ENCODE data around the gene TMEM271.

The TMEM271 gene

GRCh38 chr4:617644-618641, 41.8 kb upstream of the TMEM271 start:
- TF ChIP-seq FOXM1 (IDR thresholded peaks at IDR 0.05; ENCODE audit: borderline replicate concordance) (no peak), FOXA1 (IDR thresholded peaks at IDR 0.05) (no peak), BHLHE40 (IDR thresholded peaks at IDR 0.05; ENCODE audit: borderline replicate concordance) (no peak), L3MBTL2 (conservative IDR thresholded peaks at IDR 0.05) (no peak), SP1 (IDR thresholded peaks at IDR 0.05) (no peak), ELF4 (IDR thresholded peaks at IDR 0.05) (no peak), LEF1 (IDR thresholded peaks at IDR 0.05; ENCODE audit: borderline replicate concordance) (no peak), ARNT (IDR thresholded peaks at IDR 0.05) (no peak), ZNF384 (IDR thresholded peaks at IDR 0.05) (no peak), PKNOX1 (IDR thresholded peaks at IDR 0.05) (no peak), HDGF (IDR thresholded peaks at IDR 0.05; ENCODE audit: borderline replicate concordance) (no peak), NFRKB (IDR thresholded peaks at IDR 0.05) (no peak), TARDBP (IDR thresholded peaks at IDR 0.05) (no peak), FOXK2 (IDR thresholded peaks at IDR 0.05) (no peak), SUZ12 (IDR thresholded peaks at IDR 0.05) (no peak), CTBP1 (IDR thresholded peaks at IDR 0.05; ENCODE audit: borderline replicate concordance) (no peak)
- POLR2A ChIA-PET, result no interaction called here
- CTCF ChIA-PET, result no interaction called here
- DNase-seq (ENCODE audit: extremely low spot score), result no peak

GRCh38 chr4:616911-617643, 41.0 kb upstream of the TMEM271 start:
- TF ChIP-seq SP1 (IDR thresholded peaks at IDR 0.05), result no peak
- ChIA-PET CTCF (no interaction called here), POLR2A (no interaction called here)
- DNase-seq (ENCODE audit: extremely low spot score), result no peak

GRCh38 chr4:616091-616490, 40.0 kb upstream of the TMEM271 start:
- ChIA-PET CTCF (interaction anchor here (0.6 kb wide), 2 partner anchors 13 kb away, joined by 3 read pairs; no protein-coding TSS in a partner anchor), POLR2A (no interaction called here)
- DNase-seq (ENCODE audit: extremely low spot score), result no peak
- TF ChIP-seq L3MBTL2 (conservative IDR thresholded peaks at IDR 0.05) (no peak), HDGF (IDR thresholded peaks at IDR 0.05; ENCODE audit: borderline replicate concordance) (no peak), ELF4 (IDR thresholded peaks at IDR 0.05) (no peak), LEF1 (IDR thresholded peaks at IDR 0.05; ENCODE audit: borderline replicate concordance) (no peak), CTBP1 (IDR thresholded peaks at IDR 0.05; ENCODE audit: borderline replicate concordance) (no peak), FOXK2 (IDR thresholded peaks at IDR 0.05) (no peak), FOXM1 (IDR thresholded peaks at IDR 0.05; ENCODE audit: borderline replicate concordance) (no peak), NFRKB (IDR thresholded peaks at IDR 0.05) (no peak), SP1 (IDR thresholded peaks at IDR 0.05) (no peak), SUZ12 (IDR thresholded peaks at IDR 0.05) (no peak), PKNOX1 (IDR thresholded peaks at IDR 0.05) (no peak), BHLHE40 (IDR thresholded peaks at IDR 0.05; ENCODE audit: borderline replicate concordance) (no peak), ZNF384 (IDR thresholded peaks at IDR 0.05) (no peak), ARNT (IDR thresholded peaks at IDR 0.05) (no peak), TARDBP (IDR thresholded peaks at IDR 0.05) (no peak), FOXA1 (IDR thresholded peaks at IDR 0.05) (no peak)

- TF ChIP-seq ELF4 (IDR thresholded peaks at IDR 0.05) (no peak), NFRKB (IDR thresholded peaks at IDR 0.05) (no peak), FOXK2 (IDR thresholded peaks at IDR 0.05) (no peak), ZNF384 (IDR thresholded peaks at IDR 0.05) (no peak), SUZ12 (IDR thresholded peaks at IDR 0.05) (no peak), SP1 (IDR thresholded peaks at IDR 0.05) (no peak), TARDBP (IDR thresholded peaks at IDR 0.05) (no peak), L3MBTL2 (conservative IDR thresholded peaks at IDR 0.05) (no peak), BHLHE40 (IDR thresholded peaks at IDR 0.05; ENCODE audit: borderline replicate concordance) (no peak), PKNOX1 (IDR thresholded peaks at IDR 0.05) (no peak), CTBP1 (IDR thresholded peaks at IDR 0.05; ENCODE audit: borderline replicate concordance) (no peak), FOXA1 (IDR thresholded peaks at IDR 0.05) (no peak), FOXM1 (IDR thresholded peaks at IDR 0.05; ENCODE audit: borderline replicate concordance) (no peak), LEF1 (IDR thresholded peaks at IDR 0.05; ENCODE audit: borderline replicate concordance) (no peak), ARNT (IDR thresholded peaks at IDR 0.05) (no peak)
- CTCF ChIA-PET, result interaction anchor here (0.7 kb wide), 1 partner anchor 10 kb away, joined by 4 read pairs; no protein-coding TSS in a partner anchor
- no peak for DNase-seq (ENCODE audit: extremely low spot score)
- POLR2A ChIA-PET, result interaction anchor here (1.3 kb wide), 1 partner anchor 61 kb away, joined by 3 read pairs; the partner anchor contains the start of genes ATP5ME and MYL5
Observed at GRCh38 chr4:613126-613525, 37.0 kb upstream of the TMEM271 start.

GRCh38 chr4:612749-613125, 36.6 kb upstream of the TMEM271 start:
- CTCF ChIA-PET, result no interaction called here
- DNase-seq (ENCODE audit: extremely low spot score), result no peak
- TF ChIP-seq SUZ12 (IDR thresholded peaks at IDR 0.05) (no peak), ELF4 (IDR thresholded peaks at IDR 0.05) (no peak), LEF1 (IDR thresholded peaks at IDR 0.05; ENCODE audit: borderline replicate concordance) (no peak), SP1 (IDR thresholded peaks at IDR 0.05) (no peak), FOXM1 (IDR thresholded peaks at IDR 0.05; ENCODE audit: borderline replicate concordance) (no peak), PKNOX1 (IDR thresholded peaks at IDR 0.05) (no peak), FOXA1 (IDR thresholded peaks at IDR 0.05) (no peak), ZNF384 (IDR thresholded peaks at IDR 0.05) (no peak), BHLHE40 (IDR thresholded peaks at IDR 0.05; ENCODE audit: borderline replicate concordance) (no peak), CTBP1 (IDR thresholded peaks at IDR 0.05; ENCODE audit: borderline replicate concordance) (no peak)
- POLR2A ChIA-PET, result interaction anchor here (1.3 kb wide), 1 partner anchor 61 kb away, joined by 3 read pairs; the partner anchor contains the start of genes ATP5ME and MYL5
